T-helper 17 cell (primary cell): Measurements from ENCODE around the gene ATXN7L1. TPM values are rescaled to one million over a fixed set of nuclear protein-coding genes. Genes with fewer than 3 reads are reported as not detected.
A peak's percentile ranks its signal among the peaks of the same experiment; 100 is the strongest.

Experiments used
- ATAC-seq: fragments of 150-1000 bp; cut with Tn5 transposase; 2 replicates; pipeline ENCODE4 v1.10.0; 2021; ENCODE audit warnings: mild to moderate bottlenecking, moderate library complexity
- DNase-seq, 3 donors: peaks; one replicate each; pipeline versions ENCODE4 v3.0.0 to v3.0.0-alpha.2; 2020 to 2021
- H3K9me3 ChIP-seq: one replicate; pipeline ENCODE4 v1.7.0; 2013; ENCODE audit warnings: low read length, mild to moderate bottlenecking; ENCODE audit not compliant: control insufficient read depth, poor library complexity, severe bottlenecking
- H3K27ac Mint-ChIP-seq: one replicate; pipeline ENCODE4 v1.8.0; 2022; ENCODE audit warnings: mild to moderate bottlenecking, moderate library complexity, mixed read lengths
- H3K27me3 Mint-ChIP-seq: one replicate; pipeline ENCODE4 v1.8.0; 2022; ENCODE audit warnings: mixed read lengths
- H3K36me3 Mint-ChIP-seq: one replicate; pipeline ENCODE4 v1.8.0; 2022; ENCODE audit warnings: low read depth, mixed read lengths
- H3K4me1 Mint-ChIP-seq: one replicate; pipeline ENCODE4 v1.8.0; 2022; ENCODE audit warnings: mild to moderate bottlenecking, mixed read lengths
- H3K4me3 Mint-ChIP-seq: one replicate; pipeline ENCODE4 v1.8.0; 2022; ENCODE audit warnings: mild to moderate bottlenecking, moderate library complexity, mixed read lengths
- total RNA-seq, 4 donors: library from RNA in 2 of 4; stranded (reverse) in 2 of 4; gene quantifications; one replicate each; pipeline ENCODE4 v1.2.3 and lab custom pipeline; 2022 to 2026

The ATXN7L1 gene
- total RNA-seq, 2 donors from 2014 or later: 36.6 to 45.7 TPM

- Mint-ChIP-seq H3K27me3 (no peaks in the 10 kb centered on the region), H3K27ac (no peak overlapping the region), H3K36me3 (peaks cover 3% of the 10 kb centered on the region), H3K4me3 (no peak overlapping the region), H3K4me1 (no peaks in the 10 kb centered on the region)
- H3K9me3 ChIP-seq: no peaks in the 10 kb centered on the region
- no peak for DNase-seq
- no peak for ATAC-seq
Measured at GRCh38 chr7:105905910-105906568, 29.6 kb upstream of the ATXN7L1 start.

GRCh38 chr7:105905209-105905909 is 29.0 kb upstream of the ATXN7L1 start:
- Mint-ChIP-seq H3K27ac (no peak overlapping the region), H3K4me1 (no peaks in the 10 kb centered on the region), H3K27me3 (no peaks in the 10 kb centered on the region), H3K36me3 (peaks cover 3% of the 10 kb centered on the region), H3K4me3 (no peak overlapping the region)
- H3K9me3 ChIP-seq: no peaks in the 10 kb centered on the region
- DNase-seq (no peak), ATAC-seq (no peak)

DNA sequence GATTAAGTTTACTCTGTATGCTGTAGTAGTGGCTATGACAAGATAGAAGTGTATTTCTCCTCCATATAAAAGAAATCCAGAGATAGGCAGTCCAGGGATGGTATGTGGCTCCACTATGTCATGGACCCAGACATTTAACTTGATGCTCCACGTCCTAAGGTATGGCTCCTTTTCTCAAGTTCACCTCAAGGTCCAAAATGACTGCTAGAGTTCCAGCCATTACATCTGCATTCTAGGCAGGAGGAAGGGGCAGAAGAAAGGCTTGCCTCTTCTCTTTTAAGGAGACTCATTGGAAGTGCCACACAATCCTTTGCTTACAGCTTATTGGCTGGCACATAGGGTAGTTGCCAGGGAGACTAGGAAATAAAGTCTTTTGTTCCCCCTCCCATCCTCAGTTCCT is 27.7 kb upstream of the ATXN7L1 start:
- ATAC-seq: no peak
- Mint-ChIP-seq H3K27ac (no peak overlapping the region), H3K4me3 (no peak overlapping the region), H3K4me1 (no peaks in the 10 kb centered on the region), H3K36me3 (no peaks in the 10 kb centered on the region), H3K27me3 (no peaks in the 10 kb centered on the region)
- no peaks in the 10 kb centered on the region for H3K9me3 ChIP-seq
- no peak for DNase-seq

GRCh38 chr7:105902325-105902911 is 26.0 kb upstream of the ATXN7L1 start:
- no peak for DNase-seq
- H3K4me1 Mint-ChIP-seq: peaks cover under 1% of the 10 kb centered on the region
- no peak overlapping the region for H3K4me3 Mint-ChIP-seq
- ATAC-seq: no peak
- no peaks in the 10 kb centered on the region for H3K9me3 ChIP-seq
- H3K27ac Mint-ChIP-seq: no peak overlapping the region
- no peaks in the 10 kb centered on the region for H3K27me3 Mint-ChIP-seq
- no peaks in the 10 kb centered on the region for H3K36me3 Mint-ChIP-seq

- Mint-ChIP-seq H3K27me3 (no peaks in the 10 kb centered on the region), H3K4me3 (no peak overlapping the region), H3K4me1 (peaks cover 16% of the 10 kb centered on the region), H3K27ac (no peak overlapping the region), H3K36me3 (peaks cover 7% of the 10 kb centered on the region)
- no peak for ATAC-seq
- no peak for DNase-seq
- H3K9me3 ChIP-seq: no peaks in the 10 kb centered on the region
Measured at GRCh38 chr7:105897999-105898398, 21.6 kb upstream of the ATXN7L1 start.

DNA sequence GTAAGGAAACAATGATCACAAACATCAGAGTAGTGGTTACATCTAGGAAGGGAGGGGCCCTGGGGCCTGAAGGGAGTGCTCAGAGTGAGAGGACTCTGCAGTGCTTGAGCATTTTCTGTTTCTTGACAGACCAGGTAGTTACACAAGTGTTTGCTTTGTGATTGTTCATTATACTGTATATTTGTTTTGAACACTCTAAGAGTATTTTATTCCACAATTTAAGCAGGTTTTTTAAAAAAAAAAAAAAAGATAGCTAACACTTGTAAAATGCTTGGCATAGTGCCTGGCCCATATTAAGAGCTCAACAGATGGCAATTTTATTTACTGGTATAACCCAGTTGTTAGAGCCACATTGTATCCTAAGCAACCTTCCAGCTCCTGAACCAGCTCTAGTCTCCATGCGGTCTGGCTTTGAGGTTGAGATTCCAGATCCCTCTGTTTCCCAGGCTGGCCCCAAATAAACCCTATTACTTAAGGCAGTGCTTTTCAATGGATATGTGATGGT is 20.1 kb upstream of the ATXN7L1 start:
- DNase-seq: no peak
- Mint-ChIP-seq H3K27me3 (no peaks in the 10 kb centered on the region), H3K36me3 (peaks cover 9% of the 10 kb centered on the region), H3K4me1 (peaks cover 19% of the 10 kb centered on the region), H3K27ac (no peak overlapping the region), H3K4me3 (no peak overlapping the region)
- ATAC-seq: peak; percentile 83
- H3K9me3 ChIP-seq: no peaks in the 10 kb centered on the region

DNA sequence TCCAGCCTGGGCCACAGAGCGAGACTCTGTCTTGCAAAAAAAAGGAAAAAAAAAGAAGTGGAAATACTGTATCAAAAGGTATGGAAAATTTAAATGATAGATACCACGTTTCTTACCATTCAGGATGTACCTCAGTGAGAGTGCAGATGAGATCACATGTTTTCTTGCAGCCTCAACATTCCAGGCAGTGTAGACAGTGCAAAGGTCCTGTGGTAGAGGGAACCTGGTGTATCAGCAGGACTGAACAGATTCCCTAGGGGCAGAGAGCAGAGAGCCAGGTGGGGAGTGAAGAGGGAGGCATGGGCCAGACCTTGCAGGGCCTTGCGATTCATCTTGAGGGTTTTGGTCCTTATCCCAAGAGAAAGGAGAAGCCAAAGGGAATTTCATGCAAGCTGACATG is 17.7 kb upstream of the ATXN7L1 start:
- no peak overlapping the region for H3K27ac Mint-ChIP-seq
- peaks cover 24% of the 10 kb centered on the region for H3K4me1 Mint-ChIP-seq
- ATAC-seq: no peak
- no peaks in the 10 kb centered on the region for H3K27me3 Mint-ChIP-seq
- H3K36me3 Mint-ChIP-seq: peaks cover 9% of the 10 kb centered on the region
- H3K4me3 Mint-ChIP-seq: no peak overlapping the region
- DNase-seq: no peak
- no peaks in the 10 kb centered on the region for H3K9me3 ChIP-seq

DNA sequence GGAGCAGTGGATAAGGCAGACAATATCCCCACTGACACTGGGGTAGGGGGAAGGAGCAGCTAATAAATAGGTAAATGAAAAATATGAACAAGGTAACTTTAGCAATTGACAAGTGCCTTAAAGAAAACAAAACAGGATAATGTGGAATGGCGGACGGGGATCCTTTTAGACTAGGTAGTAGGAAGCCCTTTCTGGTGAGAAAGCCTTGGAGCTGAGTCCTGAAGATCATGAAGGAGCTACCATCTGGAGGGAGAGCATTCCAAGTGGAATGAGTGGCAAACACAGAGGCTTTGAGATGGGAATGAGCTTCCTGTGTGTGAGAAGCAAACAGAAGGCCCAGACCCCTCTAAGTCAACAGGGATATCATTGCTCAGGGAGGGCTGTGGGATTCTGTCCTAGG is 16.0 kb upstream of the ATXN7L1 start:
- no peaks in the 10 kb centered on the region for H3K27me3 Mint-ChIP-seq
- no peaks in the 10 kb centered on the region for H3K9me3 ChIP-seq
- no peak overlapping the region for H3K4me3 Mint-ChIP-seq
- ATAC-seq (no peak), DNase-seq (no peak)
- peaks cover 9% of the 10 kb centered on the region for H3K36me3 Mint-ChIP-seq
- H3K4me1 Mint-ChIP-seq: peaks cover 26% of the 10 kb centered on the region
- H3K27ac Mint-ChIP-seq: no peak overlapping the region

- H3K27me3 Mint-ChIP-seq: no peaks in the 10 kb centered on the region
- peaks cover 25% of the 10 kb centered on the region for H3K4me1 Mint-ChIP-seq
- DNase-seq (no peak), ATAC-seq (no peak)
- no peak overlapping the region for H3K27ac Mint-ChIP-seq
- H3K36me3 Mint-ChIP-seq: peaks cover 9% of the 10 kb centered on the region
- H3K9me3 ChIP-seq: no peaks in the 10 kb centered on the region
- H3K4me3 Mint-ChIP-seq: no peak overlapping the region
Measured at GRCh38 chr7:105890290-105890997, 14.0 kb upstream of the ATXN7L1 start.

GRCh38 chr7:105887569-105888189 is 11.3 kb upstream of the ATXN7L1 start:
- Mint-ChIP-seq H3K27me3 (no peaks in the 10 kb centered on the region), H3K27ac (no peak overlapping the region), H3K36me3 (peaks cover 3% of the 10 kb centered on the region), H3K4me1 (peaks cover 26% of the 10 kb centered on the region), H3K4me3 (no peak overlapping the region)
- H3K9me3 ChIP-seq: no peaks in the 10 kb centered on the region
- no peak for DNase-seq
- no peak for ATAC-seq

- Mint-ChIP-seq H3K4me1 (peaks cover 23% of the 10 kb centered on the region), H3K27ac (no peak overlapping the region), H3K27me3 (no peaks in the 10 kb centered on the region), H3K36me3 (peaks cover 1% of the 10 kb centered on the region), H3K4me3 (no peak overlapping the region)
- no peak for DNase-seq
- ATAC-seq: no peak
- no peaks in the 10 kb centered on the region for H3K9me3 ChIP-seq
Measured at GRCh38 chr7:105886776-105887175, 10.4 kb upstream of the ATXN7L1 start.

DNA sequence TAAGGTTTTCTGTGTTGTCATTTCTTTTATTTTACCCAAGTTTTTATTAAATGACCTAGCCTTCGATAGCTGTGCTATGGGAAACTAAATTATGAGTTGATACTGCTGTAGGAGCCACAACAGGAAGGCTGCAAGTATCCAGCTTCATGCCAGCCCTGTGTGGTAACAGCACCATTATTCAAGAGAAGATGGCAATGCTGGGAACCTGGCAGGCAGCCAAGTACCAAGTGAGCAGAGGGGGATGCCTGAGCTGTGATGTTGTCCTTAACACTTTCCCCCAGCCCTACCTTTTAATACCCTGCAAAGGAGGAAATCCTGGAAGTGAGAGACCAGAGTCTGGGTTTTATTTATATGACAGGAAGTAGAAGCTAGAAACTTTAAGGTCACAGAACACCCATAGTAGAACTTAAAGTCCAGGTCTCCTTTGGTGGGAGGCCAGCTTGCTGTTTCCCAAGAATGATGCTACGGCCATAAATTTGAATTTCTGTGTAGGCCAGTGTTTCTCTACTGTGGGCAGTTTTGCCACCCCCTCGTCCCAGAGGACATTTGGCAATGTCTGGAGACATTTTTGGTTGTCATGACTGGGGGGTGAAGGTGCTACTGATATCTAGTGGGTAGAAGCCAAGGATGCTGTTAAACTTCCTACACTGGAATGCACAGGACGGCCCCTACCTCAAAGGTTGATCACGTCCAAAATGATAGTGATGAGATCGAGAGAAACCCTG is 9.2 kb upstream of the ATXN7L1 start:
- no peaks in the 10 kb centered on the region for H3K9me3 ChIP-seq
- no peak overlapping the region for H3K27ac Mint-ChIP-seq
- H3K4me3 Mint-ChIP-seq: no peak overlapping the region
- ATAC-seq (no peak), DNase-seq (no peak)
- peaks cover 23% of the 10 kb centered on the region for H3K4me1 Mint-ChIP-seq
- H3K36me3 Mint-ChIP-seq: no peaks in the 10 kb centered on the region
- H3K27me3 Mint-ChIP-seq: no peaks in the 10 kb centered on the region
